GM18909 (cell line): ENCODE data around the gene CTNND1.

Experiments
- ATAC-seq: cut with Tn5 transposase; IDR thresholded peaks from one replicate; pipeline ENCODE4 v1.9.1; 2021; ENCODE audit warnings: mild to moderate bottlenecking; ENCODE audit not compliant: unreplicated experiment, poor library complexity

CTNND1 gene

GRCh38 chr11:57762235-57762861 is 746 bp downstream of the CTNND1 start:
- ATAC-seq, result no peak

GRCh38 chr11:57763568-57763967 is 2.0 kb downstream of the CTNND1 start:
- no peak for ATAC-seq

- ATAC-seq, result no peak
These were observed 2.4 kb downstream of the CTNND1 start for GRCh38 chr11:57764021-57764420.

GRCh38 chr11:57764566-57764965 is 3.0 kb downstream of the CTNND1 start:
- no peak for ATAC-seq

DNA sequence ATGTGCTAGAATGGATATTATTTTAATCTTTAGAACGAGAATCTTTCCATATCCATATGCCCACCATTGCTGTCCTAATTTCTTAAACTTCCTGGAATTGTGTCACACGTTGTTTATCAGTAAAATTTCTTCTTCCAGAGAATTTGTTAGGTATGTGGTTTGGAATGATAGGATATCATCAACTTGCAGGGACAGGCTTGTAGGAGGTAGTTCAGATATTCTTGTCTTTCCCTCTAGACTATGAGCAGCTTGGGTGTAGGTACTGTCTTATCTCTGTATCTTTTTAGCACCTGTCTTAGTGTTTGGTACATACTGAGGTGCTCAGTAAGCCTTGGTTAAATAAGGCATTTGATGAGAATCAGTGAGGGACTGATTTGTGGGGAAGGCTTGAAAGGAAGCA is 3.4 kb downstream of the CTNND1 start:
- no peak for ATAC-seq

GRCh38 chr11:57770793-57771192 is 9.2 kb downstream of the CTNND1 start:
- ATAC-seq, result no peak

DNA sequence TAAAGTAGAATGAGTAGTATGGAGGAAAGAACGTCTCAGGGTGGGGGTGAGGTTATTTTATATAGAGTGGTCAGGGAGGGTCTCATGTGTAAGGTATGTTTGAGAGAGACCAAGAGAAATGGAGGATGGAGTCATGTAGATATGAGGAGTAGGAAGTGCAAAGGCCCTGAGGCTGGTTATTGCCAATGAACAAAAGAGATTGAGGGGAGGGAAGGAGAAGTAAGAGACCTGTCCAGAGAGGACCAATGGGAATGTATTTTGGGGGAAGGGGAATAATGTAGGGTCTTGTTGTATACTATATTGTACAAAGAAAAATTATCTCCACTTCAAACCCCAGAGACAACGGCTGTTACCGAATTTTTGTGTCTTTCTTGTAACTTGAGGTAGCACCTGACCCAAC is 9.8 kb downstream of the CTNND1 start:
- ATAC-seq, result no peak

DNA sequence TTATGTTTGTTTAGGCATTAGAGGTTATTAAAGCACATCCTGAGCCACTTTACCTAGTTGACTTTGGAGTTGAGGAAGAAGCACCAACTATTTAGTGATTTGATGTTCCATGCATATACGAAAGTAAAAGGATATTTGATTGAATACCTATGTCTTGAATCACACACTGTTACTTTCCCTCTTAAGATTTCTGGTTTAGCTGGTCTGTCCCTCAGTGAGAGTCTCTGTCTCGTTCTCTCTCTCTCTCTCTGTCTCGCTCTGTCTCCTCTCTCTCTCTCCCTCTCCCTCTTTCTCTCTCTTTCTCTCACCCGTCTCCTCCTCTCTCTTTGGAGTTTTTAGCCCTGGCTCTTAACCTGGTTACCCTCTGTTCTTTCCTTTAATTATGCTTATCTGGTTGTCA is 11.0 kb downstream of the CTNND1 start:
- no peak for ATAC-seq

GRCh38 chr11:57773026-57773598 is 11.5 kb downstream of the CTNND1 start:
- no peak for ATAC-seq

DNA sequence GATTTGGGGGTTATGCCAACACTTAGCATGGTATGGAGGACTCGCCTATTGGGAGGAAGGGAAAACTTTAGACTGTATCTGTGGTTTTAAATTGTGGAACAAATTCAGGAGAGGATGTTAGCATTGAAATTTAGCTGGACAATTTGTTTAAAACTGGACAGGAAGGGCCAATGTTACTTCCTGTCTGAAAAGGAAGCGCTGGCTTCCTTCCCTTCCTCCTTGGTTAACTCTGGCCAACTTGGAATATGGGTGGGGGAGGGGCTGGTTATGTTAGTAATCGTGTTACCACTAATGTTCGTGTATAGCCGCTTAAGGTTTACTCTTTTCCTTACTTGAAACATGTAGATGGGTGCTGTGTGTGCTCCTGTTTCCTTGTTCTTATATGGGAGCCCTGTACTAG is 13.9 kb downstream of the CTNND1 start:
- no peak for ATAC-seq

DNA sequence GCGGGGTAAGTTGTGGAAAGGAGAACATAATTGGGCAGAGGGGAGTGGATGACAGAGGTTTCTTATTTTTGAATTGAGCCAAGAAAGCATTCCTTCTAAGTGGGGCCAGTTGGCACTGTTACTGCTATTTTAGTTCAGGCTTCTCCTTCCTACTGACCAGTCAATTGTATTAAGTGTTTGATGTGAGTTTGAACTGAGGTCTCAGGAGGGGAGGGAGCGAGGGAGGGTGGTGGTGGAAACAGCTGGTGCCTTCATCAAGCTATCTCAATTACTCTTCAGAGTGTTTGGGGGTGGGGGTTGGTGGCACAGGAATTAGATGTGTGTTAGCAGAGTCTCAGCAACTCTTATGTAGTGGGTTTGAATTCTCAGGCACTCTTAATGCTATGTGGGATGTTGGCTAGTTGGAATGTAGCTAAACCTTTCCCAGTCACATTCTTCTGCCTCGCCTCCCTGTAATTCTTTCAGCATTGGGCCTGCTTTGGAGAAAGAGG is 14.5 kb downstream of the CTNND1 start:
- ATAC-seq, result no peak

- ATAC-seq, result no peak
These were observed 15.1 kb downstream of the CTNND1 start for GRCh38 chr11:57776577-57777210.

DNA sequence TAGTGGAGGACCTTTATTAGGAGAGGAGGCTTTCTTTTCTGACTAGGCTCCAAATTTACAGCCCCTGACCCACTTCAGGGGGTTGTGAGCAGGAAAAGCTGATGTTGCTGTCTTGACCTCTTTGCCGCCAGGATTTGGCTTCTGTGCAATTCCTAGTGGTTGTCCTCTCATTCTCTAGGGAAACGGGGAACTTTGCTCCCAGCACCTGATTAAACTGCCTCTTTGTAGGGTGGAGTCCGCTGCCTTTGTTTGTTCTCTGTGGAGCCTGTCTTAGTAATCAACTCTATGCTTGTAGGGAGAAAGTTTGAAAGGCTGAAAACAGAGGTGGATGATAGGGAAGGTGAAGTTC is 16.3 kb downstream of the CTNND1 start:
- no peak for ATAC-seq

DNA sequence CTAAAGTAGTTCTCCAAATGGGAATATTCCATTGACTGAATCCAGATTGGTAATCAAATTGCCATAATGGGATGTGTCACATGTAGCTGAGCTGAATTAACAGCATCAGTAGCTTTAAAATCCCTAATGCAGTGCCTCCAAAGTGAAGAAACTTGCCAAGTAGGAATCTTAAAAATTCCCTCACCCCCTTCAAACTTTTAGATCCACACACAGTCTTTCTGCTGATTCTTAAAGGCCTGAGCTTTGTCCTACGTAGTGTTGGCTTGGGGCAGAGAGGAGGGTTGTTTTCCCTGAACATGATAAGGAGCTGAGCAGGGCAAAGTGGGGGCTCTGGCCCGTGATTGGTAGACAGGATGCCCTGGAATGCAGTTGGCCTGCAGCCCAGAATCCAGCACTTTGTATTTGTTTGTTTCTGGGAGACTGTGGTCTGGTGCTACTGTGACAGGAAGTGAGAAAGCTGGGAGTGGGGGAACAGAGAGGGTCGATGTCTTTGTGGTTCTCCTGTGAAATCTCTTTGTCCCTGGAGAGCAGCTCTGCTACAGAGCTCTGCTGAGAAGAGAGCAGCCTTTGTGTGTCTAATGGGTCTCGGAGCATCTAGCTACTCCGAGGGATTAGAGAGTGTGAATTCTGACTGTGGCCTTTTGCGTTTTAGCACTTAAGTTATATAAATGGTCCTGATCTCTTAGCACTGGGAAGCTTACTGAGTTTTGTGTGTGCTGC is 16.9 kb downstream of the CTNND1 start:
- no peak for ATAC-seq

- ATAC-seq, result no peak
These were observed 17.7 kb downstream of the CTNND1 start for GRCh38 chr11:57779276-57779675.

DNA sequence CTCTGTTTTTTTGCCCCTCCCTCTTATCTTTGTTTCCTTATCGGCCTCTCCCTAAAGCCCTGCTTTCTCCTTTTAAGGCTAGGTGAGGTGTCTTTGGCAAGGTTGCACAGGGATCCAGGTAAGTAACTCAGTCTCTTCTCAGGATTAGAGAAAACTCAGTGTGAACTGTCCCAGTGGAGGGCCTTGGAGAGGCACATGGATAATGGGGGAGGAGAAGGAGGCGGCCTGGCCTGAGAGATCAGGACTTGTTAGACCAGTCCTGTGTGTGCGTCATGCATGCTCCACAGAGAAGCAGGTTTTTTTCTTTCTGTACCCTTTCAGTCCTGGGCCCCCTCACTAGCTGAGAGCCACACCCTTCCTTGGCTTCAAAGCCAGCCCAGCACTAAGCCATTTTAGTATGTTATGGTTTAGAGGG is 19.9 kb downstream of the CTNND1 start:
- no peak for ATAC-seq

GRCh38 chr11:57785072-57785471 is 23.5 kb downstream of the CTNND1 start:
- ATAC-seq, result no peak

DNA sequence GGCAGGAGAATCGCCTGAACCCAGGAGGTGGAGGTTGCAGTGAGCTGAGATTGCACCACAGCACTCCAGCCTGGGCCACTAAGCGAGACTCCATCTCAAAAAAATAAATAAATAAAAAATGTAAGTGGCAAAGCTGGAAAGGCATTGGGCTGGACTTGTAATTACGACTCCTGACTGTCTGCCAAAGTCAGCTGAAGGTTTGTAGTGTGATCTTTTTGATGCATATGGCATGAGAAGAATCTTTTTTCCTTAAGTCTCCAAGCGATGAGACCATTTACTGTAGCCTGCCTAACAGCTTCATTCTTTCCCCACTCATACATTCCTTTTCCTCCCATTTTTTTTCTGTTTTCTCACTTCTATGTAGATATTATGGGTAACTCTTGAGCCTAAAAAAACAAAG is 24.8 kb downstream of the CTNND1 start:
- no peak for ATAC-seq

- no peak for ATAC-seq
These were observed 25.5 kb downstream of the CTNND1 start for GRCh38 chr11:57787006-57787604.

GRCh38 chr11:57787920-57788702 is 26.5 kb downstream of the CTNND1 start:
- peak; percentile 43 for ATAC-seq
